ENCODE measurements around the gene STAB1.

The STAB1 gene

GRCh38 chr3:52557011-52557960 is 62.1 kb downstream of the STAB1 start:
- DNase-seq (ENCODE audit: low read depth in 2 of 3, low spot score in 2 of 3): no peak

GRCh38 chr3:52558436-52558835 is 63.3 kb downstream of the STAB1 start:
- DNase-seq (ENCODE audit: low read depth in 2 of 3, low spot score in 2 of 3): no peak

- no peak for DNase-seq (ENCODE audit: low read depth in 2 of 3, low spot score in 2 of 3)
Observed at GRCh38 chr3:52561028-52561747, 66.0 kb downstream of the STAB1 start.

DNA sequence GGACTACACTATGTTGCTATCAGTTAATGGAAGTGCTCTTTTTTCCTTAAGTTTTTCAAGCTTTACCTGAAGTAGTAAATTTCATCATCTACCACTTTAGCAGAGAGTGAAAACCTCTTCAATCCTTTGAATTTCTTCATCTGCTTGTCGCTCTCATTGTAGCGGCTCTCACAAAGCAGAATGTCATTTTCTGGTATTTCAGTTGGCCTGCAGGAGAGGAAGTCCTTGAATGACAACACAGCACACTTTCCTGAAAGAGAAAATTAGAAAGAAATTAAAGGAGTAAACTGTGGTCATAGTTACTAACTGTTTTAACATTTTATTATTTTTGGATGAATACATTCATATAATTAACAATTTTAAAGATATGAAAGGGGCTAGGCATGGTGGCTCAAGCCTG is 68.8 kb downstream of the STAB1 start:
- no peak for DNase-seq (ENCODE audit: low read depth in 2 of 3, low spot score in 2 of 3)

DNA sequence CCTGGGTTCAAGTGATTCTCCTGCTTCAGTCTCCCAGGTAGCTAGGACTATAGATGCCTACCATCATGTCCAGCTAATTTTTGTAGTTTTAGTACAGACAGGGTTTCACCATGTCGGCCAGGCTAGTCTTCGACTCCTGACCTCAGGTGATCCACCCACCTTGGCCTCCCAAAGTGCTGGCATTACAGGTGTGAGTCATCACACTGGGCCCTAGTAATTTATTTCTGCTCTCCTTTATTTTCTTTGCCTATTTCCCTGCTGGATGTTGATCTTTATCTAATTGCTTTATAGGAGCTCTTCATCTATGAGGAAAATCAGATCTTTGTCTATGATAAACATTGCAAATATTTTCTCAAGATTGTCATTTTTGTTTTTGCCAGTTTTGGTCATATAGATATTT is 72.9 kb downstream of the STAB1 start:
- no peak for DNase-seq (ENCODE audit: low read depth in 2 of 3, low spot score in 2 of 3)

- DNase-seq (ENCODE audit: low read depth in 2 of 3, low spot score in 2 of 3): no peak
Observed at GRCh38 chr3:52570076-52570475, 74.9 kb downstream of the STAB1 start.

DNA sequence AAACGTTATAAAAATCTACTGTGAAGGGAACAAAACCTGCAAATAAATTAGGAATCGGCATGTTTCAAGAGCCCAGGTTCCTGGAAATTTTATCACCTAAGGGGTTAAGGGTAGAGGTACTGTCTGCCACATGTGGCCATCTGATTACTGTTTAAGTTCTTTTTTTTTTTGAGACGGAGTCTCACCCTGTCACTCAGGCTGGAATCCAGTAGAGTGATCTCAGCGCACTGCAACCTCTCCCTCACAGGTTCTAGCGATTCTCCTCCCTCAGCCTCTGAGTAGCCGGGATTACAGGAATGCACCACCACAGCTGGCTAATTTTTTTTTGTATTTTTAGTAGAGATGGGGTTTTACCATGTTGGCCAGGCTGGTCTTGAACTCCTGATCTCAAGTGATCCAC is 77.1 kb downstream of the STAB1 start:
- DNase-seq (ENCODE audit: low read depth in 2 of 3, low spot score in 2 of 3): no peak

Measured in activated CD8-positive, alpha-beta memory T cell treated with anti-CD3 and anti-CD28 coated beads for 48 hours (primary cell).